Fibroblast of lung (primary cell): ENCODE measurements around the gene COPA. TPM values are rescaled to one million over a fixed set of nuclear protein-coding genes. Genes with fewer than 3 reads are reported as not detected.

Source experiments
- DNase-seq, 2 donors: peaks; one replicate each; pipeline versions ENCODE4 v3.0.0 to v3.0.0-alpha.2; 2010; ENCODE audit warnings: low read depth in 2 of 2
- H2AFZ ChIP-seq: 2 replicates; pipeline ENCODE4 v1.5.1; 2012; ENCODE audit warnings: low read length, control low read depth, inconsistent platforms
- H3K27ac ChIP-seq: 2 replicates; pipeline ENCODE4 v1.5.1; 2011; ENCODE audit warnings: low read length, control low read depth; ENCODE audit not compliant: insufficient read depth
- H3K27me3 ChIP-seq: 2 replicates; pipeline ENCODE4 v1.5.1; 2011; ENCODE audit warnings: mild to moderate bottlenecking, low read length; ENCODE audit not compliant: control insufficient read depth, insufficient read depth
- H3K36me3 ChIP-seq: 2 replicates; pipeline ENCODE4 v1.5.1; 2011; ENCODE audit warnings: low read length; ENCODE audit not compliant: control insufficient read depth, insufficient read depth
- H3K4me1 ChIP-seq: 2 replicates; pipeline ENCODE4 v1.5.1; 2011; ENCODE audit warnings: low read length; ENCODE audit not compliant: control insufficient read depth, insufficient read depth; ENCODE audit errors: extremely low read depth
- H3K4me2 ChIP-seq: 2 replicates; pipeline ENCODE4 v1.5.1; 2011; ENCODE audit warnings: low read length, control low read depth; ENCODE audit not compliant: insufficient read depth; ENCODE audit errors: extremely low read depth
- H3K4me3 ChIP-seq, 4 experiments: fragments of 200-600 bp in 1 of 4; sonication (generic) in 1 of 4; replicated peaks in 1 of 4; 2 replicates each; pipeline ENCODE4 v1.5.1; 2011 to 2016; ENCODE audit warnings: low read length in 4 of 4, low read depth in 3 of 4, mild to moderate bottlenecking in 3 of 4, control low read depth in 2 of 4, inconsistent platforms in 1 of 4, mixed read lengths in 1 of 4; ENCODE audit not compliant: insufficient read depth in 1 of 4; ENCODE audit errors: control extremely low read depth in 1 of 4
- H3K79me2 ChIP-seq: 2 replicates; pipeline ENCODE4 v1.5.1; 2012; ENCODE audit warnings: mild to moderate bottlenecking, low read length, inconsistent platforms; ENCODE audit not compliant: control insufficient read depth, insufficient read depth
- H3K9ac ChIP-seq: 2 replicates; pipeline ENCODE4 v1.5.1; 2011; ENCODE audit warnings: mild to moderate bottlenecking, low read length, control low read depth; ENCODE audit not compliant: insufficient read depth
- H3K9me3 ChIP-seq: 2 replicates; pipeline ENCODE4 v1.5.1; 2012; ENCODE audit warnings: low read depth, low read length; ENCODE audit not compliant: control insufficient read depth, insufficient read depth
- H4K20me1 ChIP-seq: 2 replicates; pipeline ENCODE4 v1.5.1; 2011; ENCODE audit warnings: low read length; ENCODE audit not compliant: control insufficient read depth, insufficient read depth; ENCODE audit errors: extremely low read depth
- CTCF ChIP-seq, 2 donors: IDR thresholded peaks in 1 of 2; conservative IDR thresholded peaks in 1 of 2; 1 replicate in 1 of 2; 2 replicates in 1 of 2; pipeline ENCODE4 v1.5.1; 2011 to 2012; ENCODE audit warnings: low read length in 2 of 2, control low read depth in 1 of 2, inconsistent platforms in 1 of 2, low read depth in 1 of 2, mild to moderate bottlenecking in 1 of 2
- EZH2 ChIP-seq: IDR thresholded peaks from 2 replicates; pipeline ENCODE4 v1.5.1; 2012; ENCODE audit warnings: low read length, control low read depth, mild to moderate bottlenecking; ENCODE audit errors: missing control alignments
- polyA plus RNA-seq, 2 donors: library from polyadenylated mRNA; depleted of rRNA in 1 of 2; stranded (reverse) in 1 of 2; unstranded in 1 of 2; fragments of >200 nt; gene quantifications; 2 replicates each; pipeline ENCODE4 v1.2.1, GENCODE V29; 2011 to 2012; ENCODE audit warnings: missing spikeins in 1 of 2
- total RNA-seq: library from RNA; depleted of rRNA; stranded (reverse); fragments of >200 nt; gene quantifications from 2 replicates; pipeline ENCODE4 v1.2.1, GENCODE V29; 2014

The COPA gene
- total and polyA plus RNA-seq, 2 donors (not counting 1 experiment from before 2014, with no cell fraction given) = 276 to 316 TPM

GRCh38 chr1:160284782-160285344 lies 58.2 kb downstream of the COPA start, which contains the start of gene PEX19:
Gene PEX19 (minus strand): TSS chr1:160285133. CDS start chr1:160285124, 9 bp downstream.
- TF ChIP-seq CTCF (conservative IDR thresholded peaks at IDR 0.05 in 1 of 2, IDR thresholded peaks at IDR 0.05 in 1 of 2; ENCODE audit: low read depth in 1 of 2, low read length in 2 of 2) = no peak
- TF ChIP-seq EZH2 = no peak
- Histone ChIP-seq H3K36me3 (peaks cover 11% of the 10 kb centered on the region), H2AFZ (peak within 1 kb of the TSS; percentile 7), H4K20me1 (no peaks in the 10 kb centered on the region), H3K4me2 (peak within 1 kb of the TSS; percentile 87), H3K4me1 (peaks cover 9% of the 10 kb centered on the region), H3K9me3 (no peaks in the 10 kb centered on the region), H3K27me3 (no peaks in the 10 kb centered on the region), H3K9ac (peak within 1 kb of the TSS; percentile 89), H3K4me3 (peak within 1 kb of the TSS; percentile 81 to 97 (median 97)), H3K79me2 (peaks cover 17% of the 10 kb centered on the region), H3K27ac (peak within 1 kb of the TSS; percentile 92)
- DNase-seq = peak; percentile 94

- H3K36me3 ChIP-seq = peaks cover 14% of the 10 kb centered on the region
- H3K4me2 ChIP-seq = peak overlapping the region; percentile 87
Observed at GRCh38 chr1:160284220-160284781, 58.7 kb downstream of the COPA start.

More at GRCh38 chr1:160284220-160284781, 58.7 kb downstream of the COPA start:
- H3K4me3 ChIP-seq = peak overlapping the region; percentile 81 to 97 (median 97)
- no peaks in the 10 kb centered on the region for H3K9me3 ChIP-seq
- H2AFZ ChIP-seq = peak overlapping the region; percentile 7
- peak overlapping the region; percentile 89 for H3K9ac ChIP-seq
- TF ChIP-seq EZH2 = no peak
- TF ChIP-seq CTCF (conservative IDR thresholded peaks at IDR 0.05 in 1 of 2, IDR thresholded peaks at IDR 0.05 in 1 of 2; ENCODE audit: low read depth in 1 of 2, low read length in 2 of 2) = no peak
- H4K20me1 ChIP-seq = no peaks in the 10 kb centered on the region
- peak overlapping the region; percentile 92 for H3K27ac ChIP-seq
- H3K27me3 ChIP-seq = no peaks in the 10 kb centered on the region
- peaks cover 9% of the 10 kb centered on the region for H3K4me1 ChIP-seq
- peaks cover 17% of the 10 kb centered on the region for H3K79me2 ChIP-seq
- peak; percentile 71 to 92 for DNase-seq
